GM12873 (cell line): ENCODE data around the gene CXCR5.

Source experiments
- CTCF ChIP-seq: IDR thresholded peaks from 2 replicates; pipeline ENCODE4 v1.5.1; 2012; ENCODE audit warnings: low read depth, mild to moderate bottlenecking, moderate library complexity, low read length, control low read depth; ENCODE audit not compliant: insufficient read depth; ENCODE audit errors: missing control alignments

The CXCR5 gene

GRCh38 chr11:118883368-118884071, at the start of gene CXCR5:
TSS of gene CXCR5 (plus strand) at chr11:118883892. CDS start at chr11:118883942, 50 bp downstream.
- peak; percentile 24 for TF ChIP-seq CTCF

- no peak for TF ChIP-seq CTCF
These were observed 49.2 kb upstream of the CXCR5 start for GRCh38 chr11:118834427-118835028.

GRCh38 chr11:118837868-118838267, 45.8 kb upstream of the CXCR5 start:
- TF ChIP-seq CTCF = no peak

- no peak for TF ChIP-seq CTCF
These were observed 44.7 kb upstream of the CXCR5 start for GRCh38 chr11:118838905-118839553.

GRCh38 chr11:118841469-118842242, 42.0 kb upstream of the CXCR5 start:
- TF ChIP-seq CTCF = no peak

GRCh38 chr11:118842369-118842768, 41.3 kb upstream of the CXCR5 start:
- no peak for TF ChIP-seq CTCF

GRCh38 chr11:118843565-118843964, 40.1 kb upstream of the CXCR5 start:
- TF ChIP-seq CTCF = no peak
